ENCODE data around the gene BHLHA15.

Gene BHLHA15

GRCh38 chr7:98180751-98181150, 30.5 kb upstream of the BHLHA15 start:
- TF ChIP-seq FOXK2 (IDR thresholded peaks at IDR 0.05) (no peak), SP1 (IDR thresholded peaks at IDR 0.05) (no peak), FOXM1 (IDR thresholded peaks at IDR 0.05; ENCODE audit: borderline replicate concordance) (no peak), SUZ12 (IDR thresholded peaks at IDR 0.05) (no peak)
- DNase-seq (ENCODE audit: extremely low spot score) = no peak
- ChIA-PET CTCF (interaction anchor here (1.1 to 1.2 kb wide), 2 partner anchors 12 to 160 kb away, joined by 3 to 4 read pairs; no protein-coding TSS in a partner anchor), POLR2A (no interaction called here)

GRCh38 chr7:98185101-98185500, 26.1 kb upstream of the BHLHA15 start:
- ChIA-PET CTCF (no interaction called here), POLR2A (no interaction called here)
- no peak for DNase-seq (ENCODE audit: extremely low spot score)
- no peak for TF ChIP-seq FOXK2 (IDR thresholded peaks at IDR 0.05)
- TF ChIP-seq SUZ12 (IDR thresholded peaks at IDR 0.05) = no peak
- TF ChIP-seq TARDBP (IDR thresholded peaks at IDR 0.05) = no peak
- TF ChIP-seq L3MBTL2 (conservative IDR thresholded peaks at IDR 0.05) = no peak
- TF ChIP-seq ARNT (IDR thresholded peaks at IDR 0.05) = no peak
- TF ChIP-seq FOXM1 (IDR thresholded peaks at IDR 0.05; ENCODE audit: borderline replicate concordance) = no peak
- no peak for TF ChIP-seq LEF1 (IDR thresholded peaks at IDR 0.05; ENCODE audit: borderline replicate concordance)
- TF ChIP-seq ELF4 (IDR thresholded peaks at IDR 0.05) = no peak
- TF ChIP-seq FOXA1 (IDR thresholded peaks at IDR 0.05) = no peak
- no peak for TF ChIP-seq NFRKB (IDR thresholded peaks at IDR 0.05)
- TF ChIP-seq ZNF384 (IDR thresholded peaks at IDR 0.05) = no peak
- no peak for TF ChIP-seq CTBP1 (IDR thresholded peaks at IDR 0.05; ENCODE audit: borderline replicate concordance)
- TF ChIP-seq SP1 (IDR thresholded peaks at IDR 0.05) = no peak
- no peak for TF ChIP-seq PKNOX1 (IDR thresholded peaks at IDR 0.05)
- TF ChIP-seq BHLHE40 (IDR thresholded peaks at IDR 0.05; ENCODE audit: borderline replicate concordance) = no peak
- no peak for TF ChIP-seq HDGF (IDR thresholded peaks at IDR 0.05; ENCODE audit: borderline replicate concordance)

GRCh38 chr7:98186452-98187137, 24.6 kb upstream of the BHLHA15 start:
- ChIA-PET POLR2A (no interaction called here), CTCF (no interaction called here)
- TF ChIP-seq CTBP1 (IDR thresholded peaks at IDR 0.05; ENCODE audit: borderline replicate concordance) (no peak), NFRKB (IDR thresholded peaks at IDR 0.05) (no peak), SUZ12 (IDR thresholded peaks at IDR 0.05) (no peak), FOXK2 (IDR thresholded peaks at IDR 0.05) (no peak), ELF4 (IDR thresholded peaks at IDR 0.05) (no peak)
- DNase-seq (ENCODE audit: extremely low spot score) = no peak

GRCh38 chr7:98187138-98187502, 24.1 kb upstream of the BHLHA15 start:
- DNase-seq (ENCODE audit: extremely low spot score) = no peak

GRCh38 chr7:98189559-98189958, 21.7 kb upstream of the BHLHA15 start:
- no peak for DNase-seq (ENCODE audit: extremely low spot score)
- ChIA-PET POLR2A (no interaction called here), CTCF (no interaction called here)
- TF ChIP-seq LEF1 (IDR thresholded peaks at IDR 0.05; ENCODE audit: borderline replicate concordance) (no peak), NFRKB (IDR thresholded peaks at IDR 0.05) (no peak), HDGF (IDR thresholded peaks at IDR 0.05; ENCODE audit: borderline replicate concordance) (no peak), TARDBP (IDR thresholded peaks at IDR 0.05) (no peak), SP1 (IDR thresholded peaks at IDR 0.05) (no peak)

More at GRCh38 chr7:98187138-98187502, 24.1 kb upstream of the BHLHA15 start:
- CTCF ChIA-PET = no interaction called here
- POLR2A ChIA-PET = no interaction called here
- no peak for TF ChIP-seq SP1 (IDR thresholded peaks at IDR 0.05)
- no peak for TF ChIP-seq ARNT (IDR thresholded peaks at IDR 0.05)
- TF ChIP-seq PKNOX1 (IDR thresholded peaks at IDR 0.05) = peak; percentile 56

GRCh38 chr7:98191668-98192431, 19.4 kb upstream of the BHLHA15 start:
- TF ChIP-seq HDGF (IDR thresholded peaks at IDR 0.05; ENCODE audit: borderline replicate concordance) (no peak), LEF1 (IDR thresholded peaks at IDR 0.05; ENCODE audit: borderline replicate concordance) (no peak), BHLHE40 (IDR thresholded peaks at IDR 0.05; ENCODE audit: borderline replicate concordance) (no peak)
- ChIA-PET CTCF (interaction anchor here (0.5 kb wide), 1 partner anchor 21 kb away, joined by 4 read pairs; no protein-coding TSS in a partner anchor), POLR2A (no interaction called here)
- no peak for DNase-seq (ENCODE audit: extremely low spot score)

- no peak for TF ChIP-seq BHLHE40 (IDR thresholded peaks at IDR 0.05; ENCODE audit: borderline replicate concordance)
- TF ChIP-seq FOXM1 (IDR thresholded peaks at IDR 0.05; ENCODE audit: borderline replicate concordance) = no peak
- no peak for TF ChIP-seq FOXA1 (IDR thresholded peaks at IDR 0.05)
- TF ChIP-seq ARNT (IDR thresholded peaks at IDR 0.05) = no peak
- no peak for TF ChIP-seq ELF4 (IDR thresholded peaks at IDR 0.05)
- no peak for TF ChIP-seq NFRKB (IDR thresholded peaks at IDR 0.05)
- no peak for TF ChIP-seq TARDBP (IDR thresholded peaks at IDR 0.05)
- TF ChIP-seq PKNOX1 (IDR thresholded peaks at IDR 0.05) = no peak
- no peak for TF ChIP-seq SUZ12 (IDR thresholded peaks at IDR 0.05)
- TF ChIP-seq HDGF (IDR thresholded peaks at IDR 0.05; ENCODE audit: borderline replicate concordance) = no peak
- no peak for TF ChIP-seq LEF1 (IDR thresholded peaks at IDR 0.05; ENCODE audit: borderline replicate concordance)
- no peak for TF ChIP-seq FOXK2 (IDR thresholded peaks at IDR 0.05)
- no peak for TF ChIP-seq ZNF384 (IDR thresholded peaks at IDR 0.05)
- TF ChIP-seq CTBP1 (IDR thresholded peaks at IDR 0.05; ENCODE audit: borderline replicate concordance) = no peak
- no peak for TF ChIP-seq SP1 (IDR thresholded peaks at IDR 0.05)
- no peak for TF ChIP-seq L3MBTL2 (conservative IDR thresholded peaks at IDR 0.05)
- ChIA-PET CTCF (no interaction called here), POLR2A (no interaction called here)
- DNase-seq (ENCODE audit: extremely low spot score) = no peak
Observed at GRCh38 chr7:98192781-98193457, 18.3 kb upstream of the BHLHA15 start.
